Testis (tissue), 3 donors: ENCODE results near the gene BMPR1B. TPM values are rescaled to one million over a fixed set of nuclear protein-coding genes. Genes with fewer than 3 reads are reported as not detected.

Source experiments
- DNase-seq: peaks from one replicate; pipeline ENCODE4 v3.0.0-alpha.2; 2019
- H3K27ac ChIP-seq, 2 donors: fragments of 200-600 bp; sonication (generic); one replicate each; pipeline ENCODE4 v1.5.1; 2019
- H3K27me3 ChIP-seq: fragments of 200-600 bp; sonication (generic); one replicate; pipeline ENCODE4 v1.5.1; 2019
- H3K36me3 ChIP-seq: fragments of 200-600 bp; sonication (generic); one replicate; pipeline ENCODE4 v1.5.1; 2017; ENCODE audit warnings: low read depth; ENCODE audit errors: missing control alignments
- H3K4me1 ChIP-seq: fragments of 200-600 bp; sonication (generic); one replicate; pipeline ENCODE4 v1.5.1; 2019
- H3K4me3 ChIP-seq, 2 donors: fragments of 200-600 bp; sonication (generic); one replicate each; pipeline ENCODE4 v1.5.1; 2017 to 2019
- H3K9me3 ChIP-seq: fragments of 200-600 bp; sonication (generic); one replicate; pipeline ENCODE4 v1.5.1; 2017
- CTCF ChIP-seq, 3 experiments: fragments of 450-650 bp in 2 of 3; fragments of 200-600 bp in 1 of 3; sonication (generic) in 1 of 3; IDR thresholded peaks; one replicate each; pipeline ENCODE4 v1.5.1; 2016 to 2019; ENCODE audit warnings: antibody characterized with exemption in 3 of 3, mild to moderate bottlenecking in 2 of 3, moderate library complexity in 1 of 3
- POLR2A ChIP-seq: fragments of 450-650 bp; IDR thresholded peaks from one replicate; pipeline ENCODE4 v1.6.1; 2017; ENCODE audit warnings: antibody characterized with exemption, mild to moderate bottlenecking, moderate library complexity
- WGBS, 2 donors: methylation state at CpG; one replicate each; pipeline ENCODE4 v1.1.5; 2018; 5-methylcytosine and 5-hydroxymethylcytosine counted together
- intact Hi-C: fragments of 100-400 bp; cut with DNase I; formaldehyde crosslinking; loops from one replicate; pipeline ENCODE4 v1.15.1; 2023; ENCODE audit warnings: low total_unique reads
- polyA plus RNA-seq: library from polyadenylated mRNA; stranded (reverse); fragments of 350-450 nt; fragmentation: Illumina TruSeq; extraction: RNeasy Lipid Tissue Mini Kit (QIAGEN cat#74804); gene quantifications from one replicate; pipeline ENCODE4 v1.2.3, GENCODE V29; 2014; ENCODE audit warnings: low read depth, low replicate concordance; ENCODE audit not compliant: insufficient read depth
- total RNA-seq, 2 donors: library from RNA; depleted of rRNA; stranded (reverse); fragments of >200 nt; gene quantifications; one replicate each; pipeline ENCODE4 v1.2.3, GENCODE V29; 2016

The BMPR1B gene
- total and polyA plus RNA-seq, 3 donors from 2014 or later: 7.5 to 13.0 (median 9.1) TPM

GRCh38 chr4:94895081-94895480, 137.3 kb downstream of the BMPR1B start:
- intact Hi-C loops: no loop called here
- Histone ChIP-seq H3K4me1 (no peaks in the 10 kb centered on the region), H3K27ac (no peak overlapping the region), H3K27me3 (no peaks in the 10 kb centered on the region), H3K36me3 (no peaks in the 10 kb centered on the region), H3K4me3 (no peak overlapping the region), H3K9me3 (no peaks in the 10 kb centered on the region)
- TF ChIP-seq CTCF (IDR thresholded peaks at IDR 0.05) (no peak), POLR2A (no peak)
- WGBS, 2 donors: 79 to 84% methylated on average over 2 of the region's 2 CpGs
- no peak for DNase-seq

GRCh38 chr4:94897023-94897422, 139.3 kb downstream of the BMPR1B start:
- Histone ChIP-seq H3K27me3 (no peaks in the 10 kb centered on the region), H3K9me3 (no peaks in the 10 kb centered on the region), H3K4me3 (no peak overlapping the region), H3K36me3 (no peaks in the 10 kb centered on the region), H3K4me1 (no peaks in the 10 kb centered on the region), H3K27ac (no peak overlapping the region)
- no peak for DNase-seq
- TF ChIP-seq POLR2A (no peak), CTCF (IDR thresholded peaks at IDR 0.05) (no peak)
- 75 to 77% methylated on average over 7 of the region's 7 CpGs for WGBS, 2 donors
- intact Hi-C loops: no loop called here

- no peaks in the 10 kb centered on the region for H3K4me1 ChIP-seq
- H3K9me3 ChIP-seq: no peaks in the 10 kb centered on the region
- intact Hi-C loops: no loop called here
- TF ChIP-seq CTCF (IDR thresholded peaks at IDR 0.05): no peak
- no peak for TF ChIP-seq POLR2A
- H3K36me3 ChIP-seq: no peaks in the 10 kb centered on the region
- H3K27ac ChIP-seq: no peak overlapping the region
- no peak for DNase-seq
- H3K27me3 ChIP-seq: no peaks in the 10 kb centered on the region
- no peak overlapping the region for H3K4me3 ChIP-seq
- 62 to 77% methylated on average over 3 of the region's 3 CpGs for WGBS, 2 donors
Measured at GRCh38 chr4:94905511-94905910, 147.8 kb downstream of the BMPR1B start.

GRCh38 chr4:94909645-94910044, 151.9 kb downstream of the BMPR1B start:
- Histone ChIP-seq H3K9me3 (no peaks in the 10 kb centered on the region), H3K27me3 (no peaks in the 10 kb centered on the region), H3K4me3 (no peak overlapping the region), H3K4me1 (no peaks in the 10 kb centered on the region), H3K36me3 (no peaks in the 10 kb centered on the region), H3K27ac (no peak overlapping the region)
- intact Hi-C loops: no loop called here
- TF ChIP-seq POLR2A (no peak), CTCF (IDR thresholded peaks at IDR 0.05) (no peak)
- DNase-seq: no peak
- WGBS, 2 donors: 98% methylated on average over 3 of the region's 3 CpGs

- no peak for DNase-seq
- Histone ChIP-seq H3K27ac (no peak overlapping the region), H3K4me3 (no peak overlapping the region), H3K4me1 (no peaks in the 10 kb centered on the region), H3K27me3 (no peaks in the 10 kb centered on the region), H3K9me3 (no peaks in the 10 kb centered on the region), H3K36me3 (no peaks in the 10 kb centered on the region)
- 87 to 97% methylated on average over 1 of the region's 1 CpG for WGBS, 2 donors
- TF ChIP-seq CTCF (IDR thresholded peaks at IDR 0.05) (no peak), POLR2A (no peak)
- intact Hi-C loops: no loop called here
Measured at GRCh38 chr4:94911106-94911505, 153.4 kb downstream of the BMPR1B start.
